ENCODE measurements around the gene FOLR1.

The FOLR1 gene

DNA sequence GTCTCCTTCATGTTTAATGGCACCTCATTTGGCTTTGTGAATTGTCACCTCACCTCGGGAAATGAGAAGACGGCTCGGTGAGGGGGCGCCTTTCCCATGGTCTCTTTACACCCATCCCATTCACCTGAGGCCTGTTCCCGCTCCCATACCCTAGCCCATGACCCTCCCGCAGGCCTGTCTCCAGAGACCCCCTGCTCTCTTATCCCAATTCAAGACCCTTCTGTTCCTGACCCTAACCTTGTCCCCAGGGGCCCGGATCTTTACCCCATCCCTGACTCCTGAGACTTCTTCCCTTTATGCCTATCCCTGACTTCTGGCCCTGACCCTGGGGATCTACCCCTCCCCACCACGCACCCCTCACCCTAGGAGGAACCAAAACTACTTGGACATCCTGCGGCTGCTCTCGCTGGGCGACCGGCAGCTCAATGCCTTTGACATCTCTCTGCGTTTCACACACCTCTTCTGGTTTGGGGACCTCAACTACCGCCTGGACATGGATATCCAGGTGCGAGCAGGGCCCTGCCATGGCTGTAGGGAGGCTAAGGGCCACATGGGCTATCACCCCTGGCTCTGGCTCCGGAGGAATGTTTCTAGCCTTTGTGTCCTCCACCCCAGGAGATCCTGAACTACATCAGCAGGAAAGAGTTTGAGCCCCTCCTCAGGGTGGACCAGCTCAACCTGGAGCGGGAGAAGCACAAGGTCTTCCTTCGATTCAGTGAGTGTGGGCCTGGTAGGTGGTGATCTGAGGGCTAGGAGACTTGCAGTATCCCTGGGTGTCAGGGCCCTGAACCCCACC lies 40.5 kb downstream of the FOLR1 start:
- Histone ChIP-seq H3K36me3 (ENCODE audit: control insufficient read depth, low read length) (peaks cover 96% of the 10 kb centered on the region), H3K9me3 (ENCODE audit: control insufficient read depth, insufficient read depth, low read length) (no peaks in the 10 kb centered on the region), H3K9me2 (replicated peaks; ENCODE audit: control insufficient read depth, low read length) (no peaks in the 10 kb centered on the region), H3K4me3 (ENCODE audit: low read length) (no peak overlapping the region), H3K4me2 (ENCODE audit: low read length) (no peak overlapping the region), H4K20me1 (ENCODE audit: control insufficient read depth, insufficient read depth, low read depth, low read length) (no peaks in the 10 kb centered on the region), H3K4me1 (ENCODE audit: control insufficient read depth, low read length) (no peaks in the 10 kb centered on the region), H3F3A (ENCODE audit: control insufficient read depth, insufficient read depth) (peaks cover 8% of the 10 kb centered on the region), H3K27me3 (ENCODE audit: control insufficient read depth, low read length) (no peaks in the 10 kb centered on the region), H3K79me2 (ENCODE audit: control insufficient read depth, low read length) (no peaks in the 10 kb centered on the region), H3K27ac (ENCODE audit: low read depth, low read length) (no peak overlapping the region)
- no peak for TF ChIP-seq EZH2phosphoT487 (IDR thresholded peaks at IDR 0.05; ENCODE audit: borderline replicate concordance, low read length)
- TF ChIP-seq, protein P1, sequence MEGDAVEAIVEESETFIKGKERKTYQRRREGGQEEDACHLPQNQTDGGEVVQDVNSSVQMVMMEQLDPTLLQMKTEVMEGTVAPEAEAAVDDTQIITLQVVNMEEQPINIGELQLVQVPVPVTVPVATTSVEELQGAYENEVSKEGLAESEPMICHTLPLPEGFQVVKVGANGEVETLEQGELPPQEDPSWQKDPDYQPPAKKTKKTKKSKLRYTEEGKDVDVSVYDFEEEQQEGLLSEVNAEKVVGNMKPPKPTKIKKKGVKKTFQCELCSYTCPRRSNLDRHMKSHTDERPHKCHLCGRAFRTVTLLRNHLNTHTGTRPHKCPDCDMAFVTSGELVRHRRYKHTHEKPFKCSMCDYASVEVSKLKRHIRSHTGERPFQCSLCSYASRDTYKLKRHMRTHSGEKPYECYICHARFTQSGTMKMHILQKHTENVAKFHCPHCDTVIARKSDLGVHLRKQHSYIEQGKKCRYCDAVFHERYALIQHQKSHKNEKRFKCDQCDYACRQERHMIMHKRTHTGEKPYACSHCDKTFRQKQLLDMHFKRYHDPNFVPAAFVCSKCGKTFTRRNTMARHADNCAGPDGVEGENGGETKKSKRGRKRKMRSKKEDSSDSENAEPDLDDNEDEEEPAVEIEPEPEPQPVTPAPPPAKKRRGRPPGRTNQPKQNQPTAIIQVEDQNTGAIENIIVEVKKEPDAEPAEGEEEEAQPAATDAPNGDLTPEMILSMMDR (IDR thresholded peaks at IDR 0.05; ENCODE audit: low read depth, low read length, poor library complexity, severe bottlenecking), result no peak

DNA sequence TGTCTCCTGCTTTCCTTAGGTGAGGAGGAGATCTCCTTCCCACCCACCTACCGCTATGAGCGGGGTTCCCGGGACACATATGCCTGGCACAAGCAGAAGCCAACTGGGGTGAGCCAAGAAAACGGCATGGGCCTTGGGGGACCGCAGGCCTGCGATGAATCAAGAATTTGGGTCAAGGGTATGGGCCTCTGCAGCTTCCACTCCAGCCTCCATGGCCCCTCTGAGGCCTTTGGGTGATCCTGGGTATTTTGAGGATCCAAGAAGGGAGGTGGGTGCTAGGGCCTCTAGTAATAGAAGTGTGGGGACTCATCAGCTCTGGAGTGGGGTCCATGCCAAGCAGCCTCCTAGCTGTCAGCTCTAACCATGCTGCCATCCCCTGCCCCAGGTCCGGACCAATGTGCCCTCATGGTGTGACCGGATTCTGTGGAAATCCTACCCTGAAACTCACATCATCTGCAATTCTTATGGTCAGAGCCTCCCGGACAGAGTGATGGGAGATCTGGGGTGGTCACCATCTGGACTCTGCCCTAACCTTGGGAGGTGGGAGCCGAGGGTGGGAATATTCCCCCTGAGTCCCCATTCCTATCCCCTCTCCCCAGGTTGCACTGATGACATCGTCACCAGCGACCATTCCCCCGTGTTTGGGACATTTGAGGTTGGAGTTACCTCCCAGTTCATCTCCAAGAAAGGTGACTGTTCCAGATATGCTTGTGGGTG lies 41.3 kb downstream of the FOLR1 start:
- TF ChIP-seq EZH2phosphoT487 (IDR thresholded peaks at IDR 0.05; ENCODE audit: borderline replicate concordance, low read length), result no peak
- TF ChIP-seq, protein P1 (IDR thresholded peaks at IDR 0.05; ENCODE audit: low read depth, low read length, poor library complexity, severe bottlenecking), result no peak
- Histone ChIP-seq H4K20me1 (ENCODE audit: control insufficient read depth, insufficient read depth, low read depth, low read length) (peaks cover under 1% of the 10 kb centered on the region; the same call in 1 of the 2 replicates), H3K9me2 (replicated peaks; ENCODE audit: control insufficient read depth, low read length) (no peaks in the 10 kb centered on the region), H3K4me1 (ENCODE audit: control insufficient read depth, low read length) (no peaks in the 10 kb centered on the region), H3K27ac (ENCODE audit: low read depth, low read length) (no peak overlapping the region), H3F3A (ENCODE audit: control insufficient read depth, insufficient read depth) (peaks cover 8% of the 10 kb centered on the region), H3K27me3 (ENCODE audit: control insufficient read depth, low read length) (no peaks in the 10 kb centered on the region), H3K79me2 (ENCODE audit: control insufficient read depth, low read length) (no peaks in the 10 kb centered on the region), H3K4me3 (ENCODE audit: low read length) (no peak overlapping the region), H3K9me3 (ENCODE audit: control insufficient read depth, insufficient read depth, low read length) (no peaks in the 10 kb centered on the region), H3K4me2 (ENCODE audit: low read length) (no peak overlapping the region), H3K36me3 (ENCODE audit: control insufficient read depth, low read length) (peaks cover 96% of the 10 kb centered on the region)

- Histone ChIP-seq H3K4me3 (ENCODE audit: low read length) (no peak overlapping the region), H3K79me2 (ENCODE audit: control insufficient read depth, low read length) (no peaks in the 10 kb centered on the region), H3K36me3 (ENCODE audit: control insufficient read depth, low read length) (peaks cover 95% of the 10 kb centered on the region), H3K27ac (ENCODE audit: low read depth, low read length) (no peak overlapping the region), H3K9me2 (replicated peaks; ENCODE audit: control insufficient read depth, low read length) (no peaks in the 10 kb centered on the region), H3K4me1 (ENCODE audit: control insufficient read depth, low read length) (no peaks in the 10 kb centered on the region), H3K9me3 (ENCODE audit: control insufficient read depth, insufficient read depth, low read length) (no peaks in the 10 kb centered on the region), H3F3A (ENCODE audit: control insufficient read depth, insufficient read depth) (peaks cover 8% of the 10 kb centered on the region), H3K27me3 (ENCODE audit: control insufficient read depth, low read length) (0 out of 2 replicates have a peak, but pooled peaks cover 3% of the 10 kb centered on the region), H4K20me1 (ENCODE audit: control insufficient read depth, insufficient read depth, low read depth, low read length) (peaks cover 8% of the 10 kb centered on the region; the same call in 1 of the 2 replicates), H3K4me2 (ENCODE audit: low read length) (no peak overlapping the region)
- TF ChIP-seq, protein P1 (IDR thresholded peaks at IDR 0.05; ENCODE audit: low read depth, low read length, poor library complexity, severe bottlenecking), result no peak
- no peak for TF ChIP-seq EZH2phosphoT487 (IDR thresholded peaks at IDR 0.05; ENCODE audit: borderline replicate concordance, low read length)
Measured at GRCh38 chr11:72233773-72234513, 42.0 kb downstream of the FOLR1 start.

All from DOHH2 (cell line).